ENCODE results near the gene SHISAL1.
"Not testable (repeated sequence)": the region's sequence is repeated elsewhere in the genome, so short reads cannot be mapped to it uniquely, and the experiment has no call there.

SHISAL1 gene

GRCh38 chr22:44234372-44234771 lies 78.4 kb downstream of the SHISAL1 start:
- DNase-seq (ENCODE audit: low spot score): not testable (repeated sequence)

- DNase-seq (ENCODE audit: low spot score): no peak
Measured at GRCh38 chr22:44231233-44231632, 81.5 kb downstream of the SHISAL1 start.

GRCh38 chr22:44229809-44230208 lies 82.9 kb downstream of the SHISAL1 start:
- no peak for DNase-seq (ENCODE audit: low spot score)

- no peak for DNase-seq (ENCODE audit: low spot score)
Measured at GRCh38 chr22:44229331-44229730, 83.4 kb downstream of the SHISAL1 start.

- DNase-seq (ENCODE audit: low spot score): no peak
Measured at GRCh38 chr22:44225812-44226211, 86.9 kb downstream of the SHISAL1 start.

DNA sequence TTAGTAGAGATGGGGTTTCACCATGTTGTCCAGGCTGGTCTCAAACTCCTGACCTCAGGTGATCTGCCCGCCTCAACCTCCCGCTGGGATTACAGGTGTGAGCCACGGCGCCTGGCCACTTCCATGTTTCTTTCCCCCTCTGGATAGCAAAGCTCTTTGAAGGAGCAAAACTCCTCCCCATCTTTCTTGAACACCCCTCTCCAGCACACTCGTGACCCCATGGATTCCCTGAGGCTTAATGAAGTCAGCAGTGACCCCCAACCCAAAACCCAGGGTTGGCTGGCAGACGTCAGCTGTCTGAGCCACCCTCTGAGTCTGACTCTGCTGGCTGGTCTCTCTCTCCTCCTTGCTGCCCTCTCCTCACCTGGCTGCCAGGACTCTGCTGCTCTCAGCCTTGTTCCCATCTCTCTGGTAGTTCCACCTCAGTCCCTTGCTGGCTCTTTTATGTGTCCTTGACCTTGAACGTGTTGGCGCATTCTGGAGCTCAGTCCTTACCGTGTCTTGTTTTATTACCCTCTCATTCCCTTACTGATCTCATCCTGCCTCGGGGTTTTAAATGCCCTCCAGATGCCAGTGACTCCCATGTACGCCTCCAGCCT lies 87.6 kb downstream of the SHISAL1 start:
- no peak for DNase-seq (ENCODE audit: low spot score)

- no peak for DNase-seq (ENCODE audit: low spot score)
Measured at GRCh38 chr22:44224166-44224565, 88.6 kb downstream of the SHISAL1 start.

GRCh38 chr22:44221710-44222475 lies 90.9 kb downstream of the SHISAL1 start:
- no peak for DNase-seq (ENCODE audit: low spot score)

DNA sequence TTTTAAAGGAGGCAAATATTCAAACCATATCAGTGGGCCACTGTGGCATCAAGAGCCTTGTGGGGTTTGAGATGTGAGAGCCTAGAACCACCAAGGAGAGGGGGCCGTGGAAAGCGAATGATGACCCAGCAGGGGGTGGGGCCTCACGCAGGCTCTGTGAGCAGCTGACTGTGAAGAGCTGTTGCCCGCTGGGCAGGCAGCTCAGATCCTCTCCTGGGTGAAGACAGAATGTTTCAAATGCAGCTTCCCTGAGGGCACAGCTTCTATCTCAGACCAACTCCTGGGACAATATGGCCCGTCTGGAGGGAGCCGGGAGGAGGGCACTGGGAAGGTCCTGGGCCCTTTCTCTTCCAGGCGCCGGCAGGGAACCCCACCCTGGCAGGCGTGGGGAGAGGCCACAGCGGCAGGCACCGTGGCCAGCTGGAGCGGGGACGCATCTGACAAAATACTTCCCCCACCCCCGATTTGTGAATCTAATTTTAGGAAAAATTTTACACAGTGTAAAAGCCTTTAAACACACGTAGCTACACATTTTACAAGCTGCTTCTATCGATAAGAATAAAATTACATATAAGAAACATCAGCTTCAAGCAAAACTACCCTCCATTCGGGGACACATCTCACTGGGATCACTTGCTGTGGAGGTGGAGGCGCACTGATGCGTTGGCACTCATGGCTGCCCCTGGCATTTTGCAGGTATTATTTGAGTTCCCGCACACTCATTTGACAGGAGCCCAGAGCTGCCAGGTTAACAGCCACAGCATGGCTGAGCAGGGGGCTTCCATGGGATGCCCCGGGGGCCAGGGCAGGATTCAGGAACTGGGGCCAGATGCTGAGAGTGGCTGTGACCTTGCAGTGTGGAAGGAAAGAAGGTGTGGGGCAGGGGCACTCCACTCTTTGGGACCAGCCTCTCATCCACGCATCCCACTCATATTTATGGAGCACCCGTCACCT lies 91.7 kb downstream of the SHISAL1 start:
- DNase-seq (ENCODE audit: low spot score): no peak

DNA sequence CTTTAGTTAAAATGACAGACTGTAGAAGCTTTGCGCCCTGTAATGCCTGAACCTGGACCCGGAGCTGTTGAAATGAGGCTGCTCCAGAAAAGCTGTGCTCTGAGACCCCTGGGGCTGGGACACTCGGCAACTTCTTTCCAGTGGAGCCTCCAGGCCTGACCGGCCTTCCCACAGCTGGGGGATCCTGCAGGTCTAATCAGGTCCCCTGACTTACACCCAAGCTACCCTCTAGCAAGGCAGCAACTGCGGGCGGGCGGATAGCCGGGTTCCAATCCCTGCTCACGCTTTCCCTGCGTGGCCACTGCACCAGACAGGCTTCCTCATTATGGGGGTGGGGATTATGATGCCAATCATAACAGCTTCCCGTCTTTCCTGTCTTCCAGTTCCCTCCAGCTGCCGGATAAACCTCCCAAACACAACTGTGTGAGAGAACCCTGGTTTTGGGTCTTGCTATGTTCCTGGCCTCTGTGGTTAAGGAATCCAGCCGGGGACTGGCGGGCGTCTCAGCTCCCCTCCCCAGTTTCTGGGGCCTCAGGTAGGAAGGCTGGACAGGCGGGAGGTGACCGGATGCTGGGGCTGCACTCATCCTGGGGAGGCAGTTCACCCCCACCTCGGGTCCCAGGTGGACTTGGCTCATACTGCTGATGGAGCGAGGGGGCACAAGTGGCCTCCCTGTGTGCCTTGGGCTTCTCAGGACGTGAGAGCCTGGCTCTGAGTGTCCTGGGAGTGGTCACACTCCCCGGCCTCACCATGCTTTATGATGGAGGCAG lies 93.5 kb downstream of the SHISAL1 start:
- DNase-seq (ENCODE audit: low spot score): no peak

DNA sequence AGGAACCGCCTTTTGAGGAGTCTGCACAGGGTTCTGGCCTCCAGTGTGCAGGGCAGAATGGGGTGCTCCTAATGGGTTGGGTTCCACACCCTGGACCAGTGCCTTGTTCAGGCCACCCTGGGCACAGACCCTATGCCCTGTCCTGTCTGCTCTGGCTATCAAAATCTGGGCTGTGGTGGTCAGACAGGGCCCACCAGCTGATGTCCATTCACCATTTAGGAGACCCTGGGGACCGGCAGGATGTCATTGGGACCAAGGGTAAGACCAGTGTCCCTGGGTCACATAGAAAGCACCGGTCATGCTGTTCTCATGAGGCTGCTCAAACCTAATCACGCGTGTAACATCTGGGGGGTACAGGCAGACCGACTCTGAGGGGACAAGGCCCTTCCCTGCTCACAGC lies 94.7 kb downstream of the SHISAL1 start:
- DNase-seq (ENCODE audit: low spot score): no peak

DNA sequence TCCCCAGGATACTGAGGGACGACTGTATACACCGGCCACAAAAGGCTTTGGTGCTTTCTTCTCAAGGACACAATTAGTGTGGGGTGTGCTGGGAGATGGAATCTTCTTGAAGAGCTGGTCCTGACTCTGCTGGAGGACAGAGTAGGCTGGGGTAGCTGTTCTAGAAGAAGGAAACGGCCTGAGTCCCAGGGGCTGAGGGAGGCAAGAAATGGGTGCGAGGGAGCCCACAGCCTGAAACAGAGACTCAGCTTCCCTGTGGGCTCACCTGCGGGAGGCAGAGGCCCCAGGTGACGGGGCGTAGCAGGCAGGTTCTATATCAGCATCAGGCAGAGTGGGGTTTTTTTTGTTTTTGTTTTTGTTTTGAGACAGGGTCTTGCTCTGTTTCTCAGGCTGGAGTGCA lies 95.4 kb downstream of the SHISAL1 start:
- no peak for DNase-seq (ENCODE audit: low spot score)

GRCh38 chr22:44215287-44215686 lies 97.5 kb downstream of the SHISAL1 start:
- no peak for DNase-seq (ENCODE audit: low spot score)

DNA sequence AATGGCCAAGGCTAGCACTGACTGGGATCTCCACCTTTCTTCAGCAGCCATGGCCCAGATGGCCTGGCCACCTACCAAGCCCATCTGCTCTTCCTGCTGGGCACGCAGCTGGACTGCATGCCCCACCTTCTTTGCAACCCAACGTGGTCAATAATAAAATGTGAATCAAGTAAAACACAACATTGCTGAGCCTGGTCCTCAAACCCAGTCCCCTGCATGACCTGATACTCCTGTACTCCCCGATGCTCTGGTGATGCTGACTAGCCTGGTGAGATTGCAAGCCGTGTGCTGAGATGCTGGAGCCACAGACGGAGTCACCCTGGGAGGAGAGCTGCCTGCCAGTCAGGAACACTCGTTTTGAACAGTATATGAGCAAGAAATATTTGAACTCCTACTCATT lies 98.0 kb downstream of the SHISAL1 start:
- DNase-seq (ENCODE audit: low spot score): no peak

DNA sequence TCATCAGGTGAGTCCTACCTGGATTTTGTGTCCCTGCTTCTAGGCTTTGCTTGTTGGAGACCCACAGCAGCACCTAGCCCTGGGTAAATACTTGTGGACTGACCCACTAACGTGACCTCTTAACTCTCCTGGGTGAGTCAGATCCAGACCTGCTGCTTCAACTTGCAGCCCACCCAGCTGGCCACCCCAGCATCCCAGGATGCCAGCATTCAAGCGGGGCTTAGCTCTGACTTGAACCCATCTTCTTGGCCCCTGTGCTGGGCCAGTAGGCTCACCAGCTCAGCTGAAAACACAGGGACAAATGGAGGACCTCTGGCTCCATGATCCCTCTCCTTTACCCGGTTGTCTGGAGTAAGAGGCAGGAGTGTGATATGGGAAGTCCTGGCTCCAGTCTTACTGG lies 98.6 kb downstream of the SHISAL1 start:
- DNase-seq (ENCODE audit: low spot score): no peak

- no peak for DNase-seq (ENCODE audit: low spot score)
Measured at GRCh38 chr22:44213489-44214043, 99.2 kb downstream of the SHISAL1 start.

GRCh38 chr22:44212936-44213335 lies 99.8 kb downstream of the SHISAL1 start:
- no peak for DNase-seq (ENCODE audit: low spot score)

- DNase-seq (ENCODE audit: low spot score): no peak
Measured at GRCh38 chr22:44211946-44212930, 100.5 kb downstream of the SHISAL1 start.

GRCh38 chr22:44211256-44211945 lies 101.3 kb downstream of the SHISAL1 start:
- no peak for DNase-seq (ENCODE audit: low spot score)

DNA sequence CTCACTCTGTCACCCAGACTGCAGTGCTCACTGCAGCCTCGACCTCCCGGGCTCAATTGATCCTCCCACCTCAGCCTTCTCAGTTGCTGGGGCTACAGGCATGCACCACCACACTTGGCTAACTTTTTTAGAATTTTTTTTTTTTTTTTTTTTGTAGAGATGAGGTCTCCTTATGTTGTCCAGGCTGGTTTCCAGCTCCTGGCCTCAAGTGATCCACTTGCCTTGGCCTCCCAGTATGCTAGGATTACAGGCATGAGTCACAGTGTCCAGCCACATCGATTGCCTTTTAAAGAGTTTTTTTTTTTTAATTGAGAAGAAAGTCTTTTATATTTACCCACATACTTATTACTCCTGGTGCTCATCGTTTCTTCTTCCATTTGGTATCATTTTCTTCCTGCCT lies 102.0 kb downstream of the SHISAL1 start:
- no peak for DNase-seq (ENCODE audit: low spot score)

Measured in globus pallidus (tissue), 1 donor.